Measurements from ENCODE around the gene PSMA6. TPM values are rescaled to one million over a fixed set of nuclear protein-coding genes. Genes with fewer than 3 reads are reported as not detected.
"Not testable (repeated sequence)": the region's sequence is repeated elsewhere in the genome, so short reads cannot be mapped to it uniquely, and the experiment has no call there.

The PSMA6 gene
- total and polyA plus RNA-seq, 2 experiments from 2014 or later = 216 to 296 TPM

- not testable (repeated sequence) for H3K79me2 ChIP-seq (replicated peaks; ENCODE audit: insufficient read depth); H3K9me3 Mint-ChIP-seq; DNase-seq (ENCODE audit: low spot score); H3K36me3 ChIP-seq (ENCODE audit: insufficient read depth); H2AFZ ChIP-seq; H3K4me1 ChIP-seq (ENCODE audit: insufficient read depth); H3K27me3 Mint-ChIP-seq (ENCODE audit: insufficient read depth, low read depth, poor library complexity); H3K4me3 Mint-ChIP-seq; ATAC-seq; H3K4me2 ChIP-seq; H3K27me3 ChIP-seq (ENCODE audit: insufficient read depth); H3F3A ChIP-seq (replicated peaks; ENCODE audit: low read depth); H3K27ac Mint-ChIP-seq; H3K27ac ChIP-seq (ENCODE audit: low read depth); H4K20me1 ChIP-seq (replicated peaks; ENCODE audit: insufficient read depth); H3K36me3 Mint-ChIP-seq (ENCODE audit: low read depth); H3K9me2 ChIP-seq (ENCODE audit: insufficient read depth); H3K4me3 ChIP-seq
- H3K4me1 Mint-ChIP-seq = peaks cover 14% of the 10 kb centered on the region
These were observed 63.1 kb downstream of the PSMA6 start for GRCh38 chr14:35355235-35355634.

- no peaks in the 10 kb centered on the region for H3K27me3 ChIP-seq (ENCODE audit: insufficient read depth)
- Mint-ChIP-seq H3K27ac (no peak overlapping the region), H3K9me3 (no peaks in the 10 kb centered on the region; the same call in 2 of the 3 replicates), H3K27me3 (ENCODE audit: insufficient read depth, low read depth, poor library complexity) (peaks cover 3% of the 10 kb centered on the region), H3K4me3 (no peak overlapping the region), H3K36me3 (ENCODE audit: low read depth) (no peaks in the 10 kb centered on the region), H3K4me1 (peaks cover 11% of the 10 kb centered on the region)
- no peaks in the 10 kb centered on the region for H4K20me1 ChIP-seq (replicated peaks; ENCODE audit: insufficient read depth)
- H3K79me2 ChIP-seq (replicated peaks; ENCODE audit: insufficient read depth) = no peaks in the 10 kb centered on the region
- no peak overlapping the region for H3K4me2 ChIP-seq
- no peak for DNase-seq (ENCODE audit: low spot score)
- peaks cover 3% of the 10 kb centered on the region; the same call in 1 of the 2 replicates for H3K4me1 ChIP-seq (ENCODE audit: insufficient read depth)
- no peak for ATAC-seq
- no peaks in the 10 kb centered on the region for H3F3A ChIP-seq (replicated peaks; ENCODE audit: low read depth)
- H3K4me3 ChIP-seq = no peak overlapping the region
- H3K27ac ChIP-seq (ENCODE audit: low read depth) = no peak overlapping the region
- H3K9me2 ChIP-seq (ENCODE audit: insufficient read depth) = no peaks in the 10 kb centered on the region
- H2AFZ ChIP-seq = no peak overlapping the region
- TF ChIP-seq REST (IDR thresholded peaks at IDR 0.05; ENCODE audit: unreplicated experiment) (no peak), ZNF114 (CRISPR knock-in tag; IDR thresholded peaks at IDR 0.05) (no peak), STAT1 (IDR thresholded peaks at IDR 0.05; ENCODE audit: unreplicated experiment) (no peak), EZH2 (IDR thresholded peaks at IDR 0.05; ENCODE audit: low read depth, unreplicated experiment) (no peak), ZNF462 (CRISPR knock-in tag; IDR thresholded peaks at IDR 0.05) (no peak), JUNB (IDR thresholded peaks at IDR 0.05; ENCODE audit: unreplicated experiment) (no peak)
- no peaks in the 10 kb centered on the region for H3K36me3 ChIP-seq (ENCODE audit: insufficient read depth)
These were observed 64.0 kb downstream of the PSMA6 start for GRCh38 chr14:35355981-35356841.

GRCh38 chr14:35359655-35360054, 67.5 kb downstream of the PSMA6 start:
- H3K27me3 ChIP-seq (ENCODE audit: insufficient read depth); H3K4me2 ChIP-seq; H3K9me2 ChIP-seq (ENCODE audit: insufficient read depth); H3K4me3 Mint-ChIP-seq; H3K4me1 ChIP-seq (ENCODE audit: insufficient read depth); H3K27ac ChIP-seq (ENCODE audit: low read depth); DNase-seq (ENCODE audit: low spot score); H4K20me1 ChIP-seq (replicated peaks; ENCODE audit: insufficient read depth); H3K9me3 Mint-ChIP-seq; H3K27me3 Mint-ChIP-seq (ENCODE audit: insufficient read depth, low read depth, poor library complexity); H3K36me3 Mint-ChIP-seq (ENCODE audit: low read depth); H3K4me3 ChIP-seq; H3K79me2 ChIP-seq (replicated peaks; ENCODE audit: insufficient read depth); H3F3A ChIP-seq (replicated peaks; ENCODE audit: low read depth); ATAC-seq; H3K27ac Mint-ChIP-seq; H2AFZ ChIP-seq; H3K36me3 ChIP-seq (ENCODE audit: insufficient read depth); H3K4me1 Mint-ChIP-seq: not testable (repeated sequence)

Measured in GM23338 (cell line).